B cell (primary cell): Measurements from ENCODE around the gene APBA3. TPM values are rescaled to one million over a fixed set of nuclear protein-coding genes. Genes with fewer than 3 reads are reported as not detected.

Experiments used
- ATAC-seq: fragments of 200-7000 bp; cut with Tn5 transposase; one replicate; pipeline ENCODE4 v1.10.0; 2021; ENCODE audit warnings: low read depth, mild to moderate bottlenecking, moderate number of reproducible peaks, moderate library complexity
- CTCF ChIA-PET: fragments of 350-600 bp; sonication (Branson Sonifier 250); formaldehyde crosslinking; loops from one replicate; lab custom pipeline; 2021; ENCODE audit warnings: antibody characterized with exemption, inconsistent platforms; lab: Charles Lee
- POLR2A ChIA-PET: fragments of 350-600 bp; sonication (Branson Sonifier 250); formaldehyde crosslinking; loops from one replicate; lab custom pipeline; 2021; ENCODE audit warnings: antibody characterized with exemption; lab: Charles Lee
- DNase-seq: peaks from one replicate; pipeline ENCODE4 v3.0.0; 2013
- H2AFZ ChIP-seq: 2 replicates; pipeline ENCODE4 v1.6.1; 2012; ENCODE audit warnings: mild to moderate bottlenecking, low read depth, low read length; ENCODE audit not compliant: insufficient read depth, poor library complexity, severe bottlenecking
- H3K27ac ChIP-seq, 2 donors: 1 replicate in 1 of 2; 2 replicates in 1 of 2; pipeline ENCODE4 v1.5.1; 2012 to 2013; ENCODE audit warnings: low read length in 2 of 2, mild to moderate bottlenecking in 2 of 2, moderate library complexity in 1 of 2
- H3K27me3 ChIP-seq, 4 experiments: fragments of 200-600 bp in 1 of 4; sonication (generic) in 1 of 4; replicated peaks in 1 of 4; 1 replicate in 2 of 4; 2 replicates in 2 of 4; pipeline versions ENCODE4 v1.6.1 to v1.7.0; 2013 to 2016; ENCODE audit warnings: low read length in 3 of 4, mild to moderate bottlenecking in 2 of 4, mixed read lengths in 1 of 4, moderate library complexity in 1 of 4; ENCODE audit not compliant: insufficient read depth in 4 of 4, control insufficient read depth in 3 of 4; ENCODE audit errors: control extremely low read depth in 1 of 4
- H3K36me3 ChIP-seq, 2 experiments: replicated peaks in 1 of 2; 1 replicate in 1 of 2; 2 replicates in 1 of 2; pipeline versions ENCODE4 v1.6.1 to v1.7.1; 2013; ENCODE audit warnings: low read length in 1 of 2; ENCODE audit not compliant: insufficient read depth in 2 of 2, control insufficient read depth in 1 of 2; ENCODE audit errors: control extremely low read depth in 1 of 2, extremely low read depth in 1 of 2
- H3K4me1 ChIP-seq, 2 donors: fragments of 200-600 bp in 1 of 2; sonication (generic) in 1 of 2; 1 replicate in 1 of 2; 2 replicates in 1 of 2; pipeline versions ENCODE4 v1.5.1 to v1.6.1; 2013 to 2017; ENCODE audit warnings: low read length in 2 of 2; ENCODE audit not compliant: control insufficient read depth in 2 of 2, insufficient read depth in 2 of 2
- H3K4me2 ChIP-seq: replicated peaks from 2 replicates; pipeline ENCODE3; 2012; ENCODE audit warnings: mild to moderate bottlenecking, low read depth, low read length; ENCODE audit not compliant: poor library complexity, severe bottlenecking
- H3K4me3 ChIP-seq, 5 experiments: fragments of 200-600 bp in 1 of 5; sonication (generic) in 1 of 5; 1 replicate in 3 of 5; 2 replicates in 2 of 5; pipeline versions ENCODE4 v1.5.1 to v1.7.0; 2011 to 2016; ENCODE audit warnings: low read length in 4 of 5, mild to moderate bottlenecking in 4 of 5, low read depth in 2 of 5, control low read depth in 1 of 5, moderate library complexity in 1 of 5; ENCODE audit not compliant: insufficient read depth in 1 of 5; ENCODE audit errors: control extremely low read depth in 1 of 5, extremely low read depth in 1 of 5
- H3K79me2 ChIP-seq: fragments of 200-600 bp; sonication (generic); one replicate; pipeline ENCODE4 v1.6.0; 2016; ENCODE audit warnings: low read length; ENCODE audit not compliant: control insufficient read depth, insufficient read depth
- H3K9ac ChIP-seq: fragments of 200-600 bp; sonication (generic); 2 replicates; pipeline ENCODE4 v1.6.1; 2017; ENCODE audit warnings: mild to moderate bottlenecking, low read length, moderate library complexity
- H3K9me3 ChIP-seq, 3 donors: one replicate each; pipeline versions ENCODE4 v1.6.1 to v1.7.1; 2013; ENCODE audit warnings: low read length in 2 of 3; ENCODE audit not compliant: control insufficient read depth in 2 of 3, insufficient read depth in 1 of 3; ENCODE audit errors: control extremely low read depth in 1 of 3
- H4K20me1 ChIP-seq: 2 replicates; pipeline ENCODE4 v1.6.0; 2012; ENCODE audit warnings: mild to moderate bottlenecking, low read length; ENCODE audit not compliant: insufficient read depth, control insufficient read depth, poor library complexity, severe bottlenecking
- H3K27ac Mint-ChIP-seq: one replicate; pipeline ENCODE4 v1.8.0; 2021; ENCODE audit warnings: mixed read lengths
- H3K27me3 Mint-ChIP-seq: one replicate; pipeline ENCODE4 v1.8.0; 2021; ENCODE audit warnings: mixed read lengths
- H3K4me1 Mint-ChIP-seq: one replicate; pipeline ENCODE4 v1.8.0; 2021; ENCODE audit warnings: mixed read lengths
- H3K4me3 Mint-ChIP-seq: one replicate; pipeline ENCODE4 v1.8.0; 2021; ENCODE audit warnings: mixed read lengths
- H3K9me3 Mint-ChIP-seq: one replicate; pipeline ENCODE4 v1.8.0; 2022; ENCODE audit warnings: mixed read lengths; ENCODE audit not compliant: insufficient read depth
- CTCF ChIP-seq: fragments of 200-600 bp; IDR thresholded peaks from one replicate; pipeline ENCODE4 v1.8.0; 2022; ENCODE audit warnings: antibody characterized with exemption, mild to moderate bottlenecking
- EZH2 ChIP-seq: IDR thresholded peaks from 2 replicates; pipeline ENCODE4 v1.6.1; 2012; ENCODE audit warnings: borderline replicate concordance, low read depth, mild to moderate bottlenecking, moderate library complexity, low read length; ENCODE audit not compliant: insufficient read depth, poor library complexity, severe bottlenecking
- WGBS: methylation state at CpG from one replicate; pipeline ENCODE4 v1.1.5; 2013; ENCODE audit warnings: missing lambda C conversion rate; ENCODE audit not compliant: insufficient coverage; 5-methylcytosine and 5-hydroxymethylcytosine counted together
- intact Hi-C: fragments of 100-400 bp; cut with micrococcal nuclease; formaldehyde crosslinking; loops from one replicate; pipeline ENCODE4 v1.10.0; 2022
- polyA plus RNA-seq: library from polyadenylated mRNA; depleted of rRNA; stranded (reverse); fragments of >200 nt; gene quantifications from 2 replicates; pipeline ENCODE4 v1.2.3, GENCODE V29; 2012
- total RNA-seq, 2 donors: library from RNA; stranded (reverse); fragments of 120-200 nt in 1 of 2; gene quantifications; 1 replicate in 1 of 2; 2 replicates in 1 of 2; pipeline versions ENCODE4 v1.2.3 to v1.2.4, GENCODE V29; 2013 to 2022

The APBA3 gene
- total and polyA plus RNA-seq, 2 donors (not counting 1 experiment from before 2014, with no cell fraction given), result 61.4 to 91.2 TPM

DNA sequence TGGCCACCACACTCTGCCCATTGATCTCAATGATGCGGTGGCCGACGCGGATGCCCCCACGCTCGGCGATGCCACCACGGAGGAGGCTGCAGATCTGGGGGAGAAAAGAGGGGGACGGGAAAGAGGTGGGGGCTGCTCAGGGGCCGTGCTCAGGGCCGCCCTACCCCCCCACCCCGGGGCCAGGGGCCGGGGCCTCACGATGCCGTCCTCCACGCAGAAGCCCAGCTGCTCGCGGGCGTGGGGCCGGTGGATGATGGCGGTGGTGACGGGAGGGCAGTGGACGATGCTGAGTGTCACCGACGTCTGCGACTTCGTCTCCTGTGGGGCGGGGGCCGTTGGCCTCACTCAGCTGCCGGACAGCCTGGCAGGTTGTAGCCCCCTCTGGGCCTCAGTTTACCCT is 10.3 kb downstream of the APBA3 start:
- TF ChIP-seq EZH2 (no peak), CTCF (no peak)
- Histone ChIP-seq H3K27me3 (no peaks in the 10 kb centered on the region), H3K9me3 (peaks cover 0 to 6% (median 0%) of the 10 kb centered on the region in 3 donors), H2AFZ (no peak overlapping the region), H4K20me1 (peaks cover 32% of the 10 kb centered on the region), H3K36me3 (peaks cover 1 to 32% of the 10 kb centered on the region in 2 experiments), H3K4me3 (no peak overlapping the region), H3K4me2 (no peak overlapping the region), H3K79me2 (peaks cover 12% of the 10 kb centered on the region), H3K4me1 (no peaks in the 10 kb centered on the region), H3K9ac (no peak overlapping the region), H3K27ac (no peak overlapping the region)
- intact Hi-C loops, result no loop called here
- POLR2A ChIA-PET, result no interaction called here
- no peak overlapping the region for H3K27ac Mint-ChIP-seq
- WGBS, result 97% methylated on average over 25 of the region's 30 CpGs
- DNase-seq (no peak), ATAC-seq (no peak)
- peaks cover 5% of the 10 kb centered on the region for H3K4me1 Mint-ChIP-seq
- H3K9me3 Mint-ChIP-seq, result no peaks in the 10 kb centered on the region
- no peaks in the 10 kb centered on the region for H3K27me3 Mint-ChIP-seq
- no peak overlapping the region for H3K4me3 Mint-ChIP-seq
- CTCF ChIA-PET, result no interaction called here

DNA sequence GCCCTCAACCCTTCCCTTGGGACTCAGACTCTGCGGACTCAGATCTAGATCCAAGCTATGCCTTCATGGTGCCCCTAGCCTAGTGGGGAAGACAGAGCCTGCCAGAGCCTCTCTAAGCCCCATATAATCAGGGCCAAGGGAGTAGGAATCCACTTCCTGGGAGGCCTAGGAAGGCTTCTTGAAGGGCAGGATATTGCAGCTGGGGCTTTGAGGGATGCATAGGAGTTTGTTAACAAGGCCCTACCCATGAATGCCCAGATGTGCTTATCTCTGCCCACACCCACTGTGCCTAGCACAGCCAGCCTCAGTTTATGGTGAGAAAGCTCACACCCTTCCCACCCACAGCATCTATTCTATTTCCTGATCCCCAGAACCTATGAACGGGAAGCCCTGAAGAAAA is 11.3 kb downstream of the APBA3 start:
- DNase-seq (no peak), ATAC-seq (no peak)
- Histone ChIP-seq H3K27me3 (no peaks in the 10 kb centered on the region), H3K9ac (no peak overlapping the region), H4K20me1 (peaks cover 27% of the 10 kb centered on the region), H3K9me3 (peaks cover 0 to 6% (median 0%) of the 10 kb centered on the region in 3 donors), H3K4me3 (no peak overlapping the region), H3K36me3 (peaks cover 1 to 32% of the 10 kb centered on the region in 2 experiments), H3K79me2 (peaks cover 5% of the 10 kb centered on the region), H3K27ac (no peak overlapping the region), H3K4me1 (no peaks in the 10 kb centered on the region), H2AFZ (no peak overlapping the region), H3K4me2 (no peak overlapping the region)
- H3K27ac Mint-ChIP-seq, result no peak overlapping the region
- H3K9me3 Mint-ChIP-seq, result no peaks in the 10 kb centered on the region
- WGBS, result 93% methylated on average over 2 of the region's 2 CpGs
- peaks cover 5% of the 10 kb centered on the region for H3K4me1 Mint-ChIP-seq
- TF ChIP-seq EZH2 (no peak), CTCF (no peak)
- no peak overlapping the region for H3K4me3 Mint-ChIP-seq
- POLR2A ChIA-PET, result no interaction called here
- CTCF ChIA-PET, result no interaction called here
- H3K27me3 Mint-ChIP-seq, result no peaks in the 10 kb centered on the region
- intact Hi-C loops, result no loop called here
